OCI-LY7 (cell line): ENCODE results near the gene CPEB1. TPM values are rescaled to one million over a fixed set of nuclear protein-coding genes. Genes with fewer than 3 reads are reported as not detected.

Source experiments
- BruUV-seq: library from RNA; stranded (reverse); fragments of 400-500 nt; replicated peaks from 2 replicates; lab custom pipeline; 2021; lab: Mats Ljungman, UMichigan
- CTCF ChIA-PET: fragments of 300-600 bp; sonication (Branson Sonifier 250); formaldehyde crosslinking; loops from one replicate; lab custom pipeline; 2022; ENCODE audit warnings: antibody characterized with exemption; ENCODE audit not compliant: unreplicated experiment; lab: Charles Lee
- POLR2A ChIA-PET: fragments of 300-600 bp; sonication (Branson Sonifier 250); formaldehyde crosslinking; loops from one replicate; lab custom pipeline; 2022; ENCODE audit warnings: antibody characterized with exemption; lab: Charles Lee
- DNase-seq: peaks from one replicate; pipeline ENCODE4 v3.0.0-alpha.2; 2015; ENCODE audit warnings: low spot score
- H2AFZ ChIP-seq: fragments of 200-600 bp; sonication (generic), shearing (Covaris generic); 2 replicates; pipeline ENCODE4 v1.6.1; 2014; ENCODE audit warnings: mild to moderate bottlenecking, antibody characterized with exemption, low read length, moderate library complexity
- H3K27ac ChIP-seq: fragments of 200-600 bp; sonication (generic); 2 replicates; pipeline ENCODE4 v1.5.1; 2014; ENCODE audit warnings: mixed run types, low read depth, mild to moderate bottlenecking, moderate library complexity, low read length, inconsistent platforms; ENCODE audit not compliant: poor library complexity, severe bottlenecking
- H3K36me3 ChIP-seq: fragments of 200-600 bp; sonication (generic); 2 replicates; pipeline ENCODE4 v1.6.1; 2014; ENCODE audit warnings: mild to moderate bottlenecking, antibody characterized with exemption, low read length, moderate library complexity, mixed read lengths; ENCODE audit not compliant: insufficient read depth
- H3K4me1 ChIP-seq: fragments of 200-600 bp; sonication (generic); 2 replicates; pipeline ENCODE4 v1.5.1; 2014; ENCODE audit warnings: mild to moderate bottlenecking, low read length; ENCODE audit not compliant: insufficient read depth, poor library complexity, severe bottlenecking
- H3K4me2 ChIP-seq: fragments of 200-600 bp; sonication (generic); 2 replicates; pipeline ENCODE4 v1.6.1; 2014; ENCODE audit warnings: mild to moderate bottlenecking, low read length
- H3K4me3 ChIP-seq: fragments of 200-600 bp; sonication (generic); 2 replicates; pipeline ENCODE4 v1.5.1; 2014; ENCODE audit warnings: mild to moderate bottlenecking, low read depth, low read length; ENCODE audit not compliant: poor library complexity, severe bottlenecking
- H3K79me2 ChIP-seq: fragments of 200-600 bp; sonication (generic); 2 replicates; pipeline ENCODE4 v1.6.1; 2016; ENCODE audit warnings: low read depth, mild to moderate bottlenecking, low read length, moderate library complexity, mixed read lengths; ENCODE audit not compliant: insufficient read depth
- H3K9me2 ChIP-seq: fragments of 200-600 bp; sonication (generic); 2 replicates; pipeline ENCODE4 v1.6.1; 2016; ENCODE audit warnings: mild to moderate bottlenecking, low read length, mixed read lengths; ENCODE audit not compliant: insufficient read depth
- H3K9me3 ChIP-seq: fragments of 200-600 bp; sonication (generic); 2 replicates; pipeline ENCODE4 v1.6.1; 2014; ENCODE audit warnings: mild to moderate bottlenecking, mixed run types, low read length, mixed read lengths
- H4K20me1 ChIP-seq: fragments of 200-600 bp; sonication (generic); 2 replicates; pipeline ENCODE4 v1.6.1; 2014; ENCODE audit warnings: mild to moderate bottlenecking, antibody characterized with exemption, low read length, moderate library complexity, mixed read lengths; ENCODE audit not compliant: insufficient read depth
- CTCF ChIP-seq: fragments of 200-600 bp; sonication (generic); conservative IDR thresholded peaks from 2 replicates; pipeline ENCODE4 v1.5.1; 2014; ENCODE audit warnings: mild to moderate bottlenecking, antibody characterized with exemption, low read length, moderate library complexity, mixed read lengths
- EZH2phosphoT487 ChIP-seq: fragments of 200-600 bp; sonication (generic); IDR thresholded peaks from 2 replicates; pipeline ENCODE4 v1.6.1; 2018; ENCODE audit warnings: low read depth, borderline replicate concordance, mild to moderate bottlenecking, mixed run types, antibody characterized with exemption, low read length, moderate library complexity, mixed read lengths
- intact Hi-C: fragments of 100-400 bp; cut with micrococcal nuclease; formaldehyde crosslinking; loops from one replicate; pipeline ENCODE4 v1.10.0; 2022; ENCODE audit not compliant: unreplicated experiment
- total RNA-seq, 2 experiments: library from RNA; depleted of rRNA in 1 of 2; stranded (reverse); fragments of >200 nt in 1 of 2; shearing (Covaris generic) in 1 of 2; gene quantifications; 2 replicates each; pipeline ENCODE4 v1.2.3, GENCODE V29; 2014 to 2022

CPEB1 gene
- total RNA-seq, 2 experiments from 2014 or later: not detected

GRCh38 chr15:82539691-82540054 is 107.5 kb downstream of the CPEB1 start:
- H3K79me2 ChIP-seq: peaks cover 45% of the 10 kb centered on the region
- BruUV-seq: no TSS peak
- intact Hi-C loops: loop anchor here (1.0 to 10.0 kb wide), 4 partner anchors 213 to 665 kb away; partner anchors contain the start of gene HDGFL3
- CTCF ChIA-PET: interaction anchor here (0.8 to 1.6 kb wide), 2 partner anchors 8 to 9 kb away, joined by 3 to 5 read pairs; no protein-coding TSS in a partner anchor
- H3K4me3 ChIP-seq: peak overlapping the region; percentile 78
- H2AFZ ChIP-seq: no peak overlapping the region
- POLR2A ChIA-PET: interaction anchor here (0.6 to 2.3 kb wide), 3 partner anchors 144 to 405 kb away, joined by 3 to 11 read pairs (median 3); no protein-coding TSS in a partner anchor
- peak overlapping the region; percentile 83 for H3K4me2 ChIP-seq
- H4K20me1 ChIP-seq: peaks cover 24% of the 10 kb centered on the region
- H3K9me2 ChIP-seq: no peaks in the 10 kb centered on the region
- no peaks in the 10 kb centered on the region for H3K9me3 ChIP-seq
- peak overlapping the region; percentile 63 for H3K27ac ChIP-seq
- H3K36me3 ChIP-seq: peaks cover 53% of the 10 kb centered on the region
- peaks cover 29% of the 10 kb centered on the region for H3K4me1 ChIP-seq
- no peak; the same call in 1 of the 2 replicates for TF ChIP-seq CTCF
- DNase-seq: peak; percentile 37

GRCh38 chr15:82538961-82539690 is 108.0 kb downstream of the CPEB1 start:
- Histone ChIP-seq H3K9me3 (no peaks in the 10 kb centered on the region), H3K36me3 (peaks cover 58% of the 10 kb centered on the region), H3K4me1 (peaks cover 29% of the 10 kb centered on the region), H3K9me2 (no peaks in the 10 kb centered on the region), H4K20me1 (peaks cover 26% of the 10 kb centered on the region), H2AFZ (no peak overlapping the region), H3K4me2 (peak overlapping the region; percentile 83), H3K79me2 (peaks cover 45% of the 10 kb centered on the region), H3K4me3 (peak overlapping the region; percentile 78), H3K27ac (peak overlapping the region; percentile 63)
- TF ChIP-seq EZH2phosphoT487 (no peak), CTCF (0 out of 2 replicates have a peak, but pooled peaks have one; percentile 34)
- intact Hi-C loops: loop anchor here (10.0 kb wide), 1 partner anchor 666 kb away; the partner anchor contains the start of gene HDGFL3
- BruUV-seq: TSS peak; percentile 68
- ChIA-PET POLR2A (interaction anchor here (1.7 to 2.3 kb wide), 2 partner anchors 145 to 211 kb away, joined by 3 to 11 read pairs; no protein-coding TSS in a partner anchor), CTCF (interaction anchor here (0.8 to 1.6 kb wide), 2 partner anchors 8 to 9 kb away, joined by 3 to 5 read pairs; no protein-coding TSS in a partner anchor)
- no peak for DNase-seq
